ENCODE data around the gene KRT15. TPM values are rescaled to one million over a fixed set of nuclear protein-coding genes. Genes with fewer than 3 reads are reported as not detected.

The KRT15 gene
- total and polyA plus RNA-seq, 2 of the 4 experiments (the other 2 are of a cell fraction): 2.9 to 5.3 TPM

DNA sequence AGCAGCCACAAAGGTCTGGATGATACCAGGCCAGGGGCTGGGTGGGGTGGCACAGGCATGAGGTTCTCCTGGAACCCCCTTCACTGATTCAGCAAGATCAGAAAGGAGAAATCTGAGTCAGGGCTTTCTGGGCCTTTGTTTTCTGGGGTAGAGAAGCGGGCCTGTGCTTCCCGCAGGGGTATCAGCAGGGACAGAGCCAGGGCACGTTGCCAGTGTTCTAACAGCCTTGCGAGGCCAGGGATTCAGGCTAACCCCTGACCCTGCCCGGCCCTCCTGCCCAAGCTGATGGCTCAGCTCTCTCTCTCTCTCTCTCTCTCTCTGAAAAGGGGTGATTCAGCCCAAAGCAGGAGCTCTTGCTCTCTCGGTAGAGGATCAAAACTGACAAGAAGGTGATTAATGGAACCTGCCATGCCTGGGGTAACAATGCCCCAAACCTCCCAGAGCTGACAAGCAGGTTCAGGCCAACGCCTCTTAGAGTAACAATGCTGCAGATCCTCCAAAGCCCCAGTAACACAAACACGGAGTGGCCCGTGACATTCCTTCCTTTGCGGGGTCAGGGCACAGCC, 11.3 kb downstream of the KRT15 start:
- no peak overlapping the region for H3K4me3 ChIP-seq (ENCODE audit: insufficient read depth, low read depth, low read length)
- peaks cover 1% of the 10 kb centered on the region; the same call in 1 of the 2 replicates for H3K27me3 ChIP-seq (ENCODE audit: control insufficient read depth, insufficient read depth, low read length)
- no peak overlapping the region for H3K23ac ChIP-seq (ENCODE audit: low read depth, low read length)
- H3K18ac ChIP-seq (ENCODE audit: low read depth, low read length): no peak overlapping the region
- no peak overlapping the region for H3K27ac ChIP-seq (ENCODE audit: insufficient read depth, low read length)
- ChIA-PET CTCF (no interaction called here), POLR2A (ENCODE audit: unreplicated experiment) (interaction anchor here (0.5 kb wide), 1 partner anchor 21 kb away, joined by 4 read pairs; the partner anchor contains the start of gene KRT19)
- 20% methylated on average over 1 of the region's 10 CpGs; no CpG with 5 or more reads in 1 of the 2 experiments for WGBS, 2 experiments (ENCODE audit: extremely low coverage in 2 of 2, insufficient read length in 1 of 2)
- H3K36me3 ChIP-seq (ENCODE audit: control insufficient read depth, insufficient read depth, low read length): no peaks in the 10 kb centered on the region
- in situ Hi-C loops (cut with MboI; ENCODE audit: low sequenced_read_pairs): no loop called here
- H3K56ac ChIP-seq (ENCODE audit: extremely low read depth, insufficient read depth, low read length): no peak overlapping the region
- no peak overlapping the region for H2BK5ac ChIP-seq (ENCODE audit: low read depth, low read length, poor library complexity, severe bottlenecking)
- no peaks in the 10 kb centered on the region for H4K20me1 ChIP-seq (ENCODE audit: insufficient read depth, low read length)
- intact Hi-C loops (cut with micrococcal nuclease): no loop called here
- dilution Hi-C loops (cut with HindIII; ENCODE audit: low sequenced_read_pairs, unreplicated experiment): no loop called here
- H2BK120ac ChIP-seq (ENCODE audit: low read depth, low read length): no peak overlapping the region
- H4K5ac ChIP-seq (ENCODE audit: low read depth, low read length): no peak overlapping the region
- no peak overlapping the region for H2BK20ac ChIP-seq (ENCODE audit: low read depth, low read length)
- peaks cover 3% of the 10 kb centered on the region; the same call in 1 of the 2 replicates for H3K9me1 ChIP-seq (ENCODE audit: insufficient read depth, low read length)
- H2AK9ac ChIP-seq (replicated peaks; ENCODE audit: low read depth, low read length, poor library complexity): no peak overlapping the region
- no peak overlapping the region for H4K91ac ChIP-seq (ENCODE audit: insufficient read depth, low read depth, low read length)
- ATAC-seq (ENCODE audit: low read depth) (no peak), DNase-seq (no peak)
- H3K9me3 ChIP-seq (ENCODE audit: control insufficient read depth, insufficient read depth, low read length): no peaks in the 10 kb centered on the region
- no peaks in the 10 kb centered on the region for H3K79me1 ChIP-seq (ENCODE audit: low read depth in 1 of 2, low read length in 2 of 2)
- H3K4ac ChIP-seq (ENCODE audit: low read depth, low read length): no peak overlapping the region
- H3K14ac ChIP-seq (replicated peaks; ENCODE audit: low read depth, low read length): no peak overlapping the region
- no peak overlapping the region for H2AFZ ChIP-seq (replicated peaks; ENCODE audit: low read length, poor library complexity)
- H3K4me2 ChIP-seq (ENCODE audit: low read depth, low read length): no peak overlapping the region
- no peak for TF ChIP-seq RAD21 (IDR thresholded peaks at IDR 0.05; ENCODE audit: low read length)
- TF ChIP-seq SMC3 (IDR thresholded peaks at IDR 0.05; ENCODE audit: low read depth, low read length): no peak
- no peak for TF ChIP-seq CHD1 (IDR thresholded peaks at IDR 0.05; ENCODE audit: low read depth, low read length)
- TF ChIP-seq, protein P1, sequence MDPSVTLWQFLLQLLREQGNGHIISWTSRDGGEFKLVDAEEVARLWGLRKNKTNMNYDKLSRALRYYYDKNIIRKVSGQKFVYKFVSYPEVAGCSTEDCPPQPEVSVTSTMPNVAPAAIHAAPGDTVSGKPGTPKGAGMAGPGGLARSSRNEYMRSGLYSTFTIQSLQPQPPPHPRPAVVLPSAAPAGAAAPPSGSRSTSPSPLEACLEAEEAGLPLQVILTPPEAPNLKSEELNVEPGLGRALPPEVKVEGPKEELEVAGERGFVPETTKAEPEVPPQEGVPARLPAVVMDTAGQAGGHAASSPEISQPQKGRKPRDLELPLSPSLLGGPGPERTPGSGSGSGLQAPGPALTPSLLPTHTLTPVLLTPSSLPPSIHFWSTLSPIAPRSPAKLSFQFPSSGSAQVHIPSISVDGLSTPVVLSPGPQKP (IDR thresholded peaks at IDR 0.05; ENCODE audit: borderline replicate concordance, low read depth, low read length): no peak
- no peak for TF ChIP-seq MAFK (IDR thresholded peaks at IDR 0.05; ENCODE audit: low read depth, low read length)
- no peak for TF ChIP-seq POLR2A (IDR thresholded peaks at IDR 0.05; ENCODE audit: low read depth, low read length)
- TF ChIP-seq, protein P2, sequence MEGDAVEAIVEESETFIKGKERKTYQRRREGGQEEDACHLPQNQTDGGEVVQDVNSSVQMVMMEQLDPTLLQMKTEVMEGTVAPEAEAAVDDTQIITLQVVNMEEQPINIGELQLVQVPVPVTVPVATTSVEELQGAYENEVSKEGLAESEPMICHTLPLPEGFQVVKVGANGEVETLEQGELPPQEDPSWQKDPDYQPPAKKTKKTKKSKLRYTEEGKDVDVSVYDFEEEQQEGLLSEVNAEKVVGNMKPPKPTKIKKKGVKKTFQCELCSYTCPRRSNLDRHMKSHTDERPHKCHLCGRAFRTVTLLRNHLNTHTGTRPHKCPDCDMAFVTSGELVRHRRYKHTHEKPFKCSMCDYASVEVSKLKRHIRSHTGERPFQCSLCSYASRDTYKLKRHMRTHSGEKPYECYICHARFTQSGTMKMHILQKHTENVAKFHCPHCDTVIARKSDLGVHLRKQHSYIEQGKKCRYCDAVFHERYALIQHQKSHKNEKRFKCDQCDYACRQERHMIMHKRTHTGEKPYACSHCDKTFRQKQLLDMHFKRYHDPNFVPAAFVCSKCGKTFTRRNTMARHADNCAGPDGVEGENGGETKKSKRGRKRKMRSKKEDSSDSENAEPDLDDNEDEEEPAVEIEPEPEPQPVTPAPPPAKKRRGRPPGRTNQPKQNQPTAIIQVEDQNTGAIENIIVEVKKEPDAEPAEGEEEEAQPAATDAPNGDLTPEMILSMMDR (conservative IDR thresholded peaks at IDR 0.05; ENCODE audit: low read depth, low read length): no peak
- no peak for TF ChIP-seq BHLHE40 (IDR thresholded peaks at IDR 0.05; ENCODE audit: low read depth, low read length)
- no peak for TF ChIP-seq RFX5 (IDR thresholded peaks at IDR 0.05; ENCODE audit: low read depth, low read length)
- TF ChIP-seq FOS (IDR thresholded peaks at IDR 0.05; ENCODE audit: low read depth, low read length): no peak
- TF ChIP-seq CEBPB (IDR thresholded peaks at IDR 0.05; ENCODE audit: low read depth, low read length): no peak
- no peak for TF ChIP-seq MAZ (IDR thresholded peaks at IDR 0.05; ENCODE audit: borderline replicate concordance, low read depth, low read length)
- no peak for TF ChIP-seq RCOR1 (IDR thresholded peaks at IDR 0.05; ENCODE audit: insufficient replicate concordance, low read length)
- TF ChIP-seq, protein P3, sequence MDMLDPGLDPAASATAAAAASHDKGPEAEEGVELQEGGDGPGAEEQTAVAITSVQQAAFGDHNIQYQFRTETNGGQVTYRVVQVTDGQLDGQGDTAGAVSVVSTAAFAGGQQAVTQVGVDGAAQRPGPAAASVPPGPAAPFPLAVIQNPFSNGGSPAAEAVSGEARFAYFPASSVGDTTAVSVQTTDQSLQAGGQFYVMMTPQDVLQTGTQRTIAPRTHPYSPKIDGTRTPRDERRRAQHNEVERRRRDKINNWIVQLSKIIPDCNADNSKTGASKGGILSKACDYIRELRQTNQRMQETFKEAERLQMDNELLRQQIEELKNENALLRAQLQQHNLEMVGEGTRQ (IDR thresholded peaks at IDR 0.05; ENCODE audit: low read depth, low read length): no peak
- TF ChIP-seq MXI1 (IDR thresholded peaks at IDR 0.05; ENCODE audit: borderline replicate concordance, low read depth, low read length): no peak
- no peak overlapping the region; the same call in 2 of the 3 replicates for H2BK15ac ChIP-seq (ENCODE audit: low read depth, low read length)
- no peak overlapping the region for H3K9ac ChIP-seq (ENCODE audit: low read depth, low read length)
- H3K4me1 ChIP-seq (ENCODE audit: control insufficient read depth, insufficient read depth, low read length): peaks cover 10% of the 10 kb centered on the region
- no peak overlapping the region for H2AK5ac ChIP-seq (ENCODE audit: low read depth, low read length)
- H4K8ac ChIP-seq (ENCODE audit: low read depth in 2 of 2, low read length in 2 of 2): no peak overlapping the region
- no TSS peak for BruUV-seq (replicated peaks)
